GM12865 (cell line): Measurements from ENCODE around the gene ZBTB49.

Experiments used
- DNase-seq: peaks from one replicate; pipeline ENCODE4 v3.0.0; 2010; ENCODE audit warnings: low read depth
- H3K4me3 ChIP-seq: 2 replicates; pipeline ENCODE4 v1.5.1; 2011; ENCODE audit warnings: mild to moderate bottlenecking, low read depth, low read length, control low read depth
- CTCF ChIP-seq: IDR thresholded peaks from 2 replicates; pipeline ENCODE4 v1.5.1; 2011; ENCODE audit warnings: low read length, control low read depth, low read depth, inconsistent platforms; ENCODE audit not compliant: insufficient read depth; ENCODE audit errors: missing control alignments

ZBTB49 gene

GRCh38 chr4:4277531-4277930 is 12.5 kb upstream of the ZBTB49 start:
- TF ChIP-seq CTCF, result no peak
- no peak for DNase-seq
- H3K4me3 ChIP-seq, result no peak overlapping the region

DNA sequence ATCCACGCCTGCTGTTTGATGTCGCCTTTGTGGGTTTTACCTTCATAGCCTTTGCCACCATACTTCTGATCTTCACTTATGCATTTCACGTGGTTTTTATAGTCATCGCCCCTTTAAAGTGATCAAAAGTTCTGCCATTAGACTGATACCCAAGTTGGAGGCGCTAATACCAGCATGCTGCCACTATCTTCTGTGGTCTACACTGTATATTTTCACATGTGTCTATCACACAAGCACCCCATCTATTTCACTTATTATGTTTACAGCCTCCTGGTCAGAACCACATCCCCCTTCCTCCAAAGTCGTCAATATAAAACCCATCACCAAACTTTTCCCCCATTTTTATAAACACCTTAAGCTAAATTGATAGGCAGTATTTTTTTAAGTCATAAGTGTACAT is 8.3 kb upstream of the ZBTB49 start:
- no peak overlapping the region for H3K4me3 ChIP-seq
- TF ChIP-seq CTCF, result no peak
- no peak for DNase-seq

DNA sequence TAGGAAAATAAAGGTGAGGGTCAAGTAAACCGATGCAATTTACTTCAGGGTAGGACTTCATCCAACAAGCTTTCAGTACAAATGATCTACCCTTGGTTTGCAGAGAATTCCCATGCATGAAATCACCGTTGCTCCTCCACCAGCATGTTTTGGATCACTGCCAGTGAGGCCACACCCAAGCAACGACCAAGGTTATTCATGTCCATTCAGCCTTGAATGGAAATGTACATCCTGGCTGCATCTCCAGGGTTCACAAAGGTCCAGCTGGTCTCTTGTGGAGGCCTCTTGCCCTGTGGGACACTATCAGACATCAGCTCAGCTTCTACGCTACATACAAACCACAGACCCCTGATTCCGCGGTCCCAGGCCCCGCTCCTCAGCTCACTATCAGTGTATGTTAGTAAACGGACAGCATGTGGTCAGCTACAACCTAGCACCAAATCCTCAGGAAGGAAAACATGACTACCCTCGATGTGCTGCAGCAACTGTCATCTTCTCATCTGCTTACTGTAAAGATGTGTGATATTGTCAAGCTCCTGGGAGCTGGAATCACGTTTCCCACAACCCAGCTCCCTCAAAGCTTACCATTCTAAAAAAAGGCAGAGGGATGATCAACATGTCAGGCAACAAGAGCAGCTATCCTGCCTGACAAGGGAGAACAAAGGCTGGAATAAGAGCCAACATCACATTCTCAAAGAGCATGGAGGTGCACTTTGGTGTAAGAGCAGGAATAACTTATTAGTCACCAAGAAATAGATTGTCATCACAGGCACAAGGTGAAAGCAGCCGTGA is 5.0 kb upstream of the ZBTB49 start:
- no peak for DNase-seq
- H3K4me3 ChIP-seq, result no peak overlapping the region
- TF ChIP-seq CTCF, result no peak

DNA sequence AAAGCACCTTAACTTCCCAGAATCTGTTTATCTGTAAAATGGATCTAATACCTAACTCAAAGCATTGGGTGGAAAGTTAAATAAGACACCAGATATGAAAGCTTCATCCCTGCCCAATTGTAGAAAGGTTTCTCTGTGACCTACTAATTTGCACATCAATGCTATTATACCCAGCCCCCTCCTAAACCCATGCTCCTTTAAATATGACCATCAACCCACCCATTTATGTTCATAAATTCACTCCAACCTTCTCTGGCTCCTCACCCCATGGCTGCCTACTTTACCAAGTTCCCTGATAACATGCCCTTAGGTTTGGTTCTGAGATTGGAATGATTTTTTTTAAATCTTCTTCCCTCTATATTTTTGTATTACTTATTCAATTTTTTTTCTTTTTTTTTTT is 2.0 kb upstream of the ZBTB49 start:
- no peak for DNase-seq
- no peak for TF ChIP-seq CTCF
- H3K4me3 ChIP-seq, result no peak overlapping the region

GRCh38 chr4:4289055-4289454 is 996 bp upstream of the ZBTB49 start:
- no peak for DNase-seq
- peak overlapping the region; percentile 80 for H3K4me3 ChIP-seq
- no peak for TF ChIP-seq CTCF

DNA sequence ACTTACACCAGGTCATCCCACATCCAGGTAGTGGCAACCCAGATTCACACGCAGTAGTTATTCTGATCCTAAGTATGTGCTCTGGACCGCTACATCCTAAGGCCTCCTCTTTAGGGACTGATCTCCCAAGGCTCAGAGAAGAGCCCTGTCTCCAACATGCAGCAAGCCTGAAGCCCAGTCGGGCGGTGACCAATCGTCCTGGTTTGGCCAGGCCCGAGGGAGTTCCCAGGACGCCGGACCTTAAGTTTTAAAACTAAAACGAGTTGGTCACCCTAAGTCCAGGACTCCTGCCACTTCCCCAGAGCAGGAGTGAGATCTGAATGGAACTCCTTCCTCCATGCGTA is 482 bp upstream of the ZBTB49 start:
- H3K4me3 ChIP-seq, result peak overlapping the region; percentile 80
- no peak for TF ChIP-seq CTCF
- no peak for DNase-seq

- no peak for DNase-seq
- no peak overlapping the region for H3K4me3 ChIP-seq
- no peak for TF ChIP-seq CTCF
These were observed 3.2 kb downstream of the ZBTB49 start for GRCh38 chr4:4293279-4293678.
